ENCODE measurements around the gene MCAT.
A peak's percentile ranks its signal among the peaks of the same experiment; 100 is the strongest.

Gene MCAT

GRCh38 chr22:43169310-43170130, 26.3 kb upstream of the MCAT start:
- no peak for DNase-seq
- no peak overlapping the region for H2AK5ac ChIP-seq (ENCODE audit: low read length)
- no peak overlapping the region for H3K18ac ChIP-seq (ENCODE audit: low read length)
- no peaks in the 10 kb centered on the region for H3K79me1 ChIP-seq (ENCODE audit: low read length)
- no peak overlapping the region for H2BK15ac ChIP-seq (replicated peaks; ENCODE audit: low read depth)
- no peak overlapping the region for H3K4me2 ChIP-seq (ENCODE audit: low read length)
- H3K23ac ChIP-seq (ENCODE audit: low read length), result no peak overlapping the region
- WGBS (ENCODE audit: extremely low coverage, insufficient coverage, low lambda C conversion rate), result no CpG with 5 or more reads among the region's 23 CpGs
- peaks cover 2% of the 10 kb centered on the region for H3K36me3 ChIP-seq (ENCODE audit: control insufficient read depth, insufficient read depth, low read length)
- H3K4ac ChIP-seq (ENCODE audit: low read depth, low read length), result no peak overlapping the region
- H2BK120ac ChIP-seq (ENCODE audit: low read depth, low read length), result no peak overlapping the region
- no peak overlapping the region for H3K4me3 ChIP-seq (ENCODE audit: low read length)
- H4K5ac ChIP-seq (ENCODE audit: low read length), result no peak overlapping the region
- no peaks in the 10 kb centered on the region for H3K4me1 ChIP-seq (ENCODE audit: control insufficient read depth, low read depth, low read length)
- H3K56ac ChIP-seq (ENCODE audit: low read length), result no peak overlapping the region
- H3K27ac ChIP-seq (ENCODE audit: low read depth, low read length), result no peak overlapping the region
- H4K8ac ChIP-seq (ENCODE audit: low read depth, low read length), result no peak overlapping the region
- H2BK5ac ChIP-seq (ENCODE audit: low read length), result no peak overlapping the region
- H3K79me2 ChIP-seq (ENCODE audit: control insufficient read depth, insufficient read depth, low read length), result no peaks in the 10 kb centered on the region
- H3K9ac ChIP-seq (ENCODE audit: low read length), result no peak overlapping the region
- no peaks in the 10 kb centered on the region for H3K27me3 ChIP-seq (ENCODE audit: insufficient read depth, low read length, poor library complexity)

- no peaks in the 10 kb centered on the region for H3K79me1 ChIP-seq (ENCODE audit: low read length)
- no CpG with 5 or more reads among the region's 25 CpGs for WGBS (ENCODE audit: extremely low coverage, insufficient coverage, low lambda C conversion rate)
Measured at GRCh38 chr22:43168471-43169309, 25.5 kb upstream of the MCAT start.

GRCh38 chr22:43167001-43167589, 23.9 kb upstream of the MCAT start:
- no CpG with 5 or more reads among the region's 19 CpGs for whole genome bisulfite sequencing (ENCODE audit: extremely low coverage, insufficient coverage, low lambda C conversion rate)
- no peak overlapping the region for H4K5ac ChIP-seq (ENCODE audit: low read length)
- no peak overlapping the region for H3K18ac ChIP-seq (ENCODE audit: low read length)
- no peak overlapping the region for H2BK5ac ChIP-seq (ENCODE audit: low read length)
- H3K27ac ChIP-seq (ENCODE audit: low read depth, low read length), result no peak overlapping the region
- no peak overlapping the region for H3K23ac ChIP-seq (ENCODE audit: low read length)
- H3K56ac ChIP-seq (ENCODE audit: low read length), result no peak overlapping the region
- H3K79me1 ChIP-seq (ENCODE audit: low read length), result no peaks in the 10 kb centered on the region
- H2AK5ac ChIP-seq (ENCODE audit: low read length), result no peak overlapping the region
- no peak overlapping the region for H2BK15ac ChIP-seq (replicated peaks; ENCODE audit: low read depth)
- no peak overlapping the region for H4K8ac ChIP-seq (ENCODE audit: low read depth, low read length)
- H3K4me3 ChIP-seq (ENCODE audit: low read length), result no peak overlapping the region
- no peak overlapping the region for H3K9ac ChIP-seq (ENCODE audit: low read length)
- H2BK120ac ChIP-seq (ENCODE audit: low read depth, low read length), result no peak overlapping the region
- no peaks in the 10 kb centered on the region for H3K4me1 ChIP-seq (ENCODE audit: control insufficient read depth, low read depth, low read length)
- H3K4me2 ChIP-seq (ENCODE audit: low read length), result no peak overlapping the region
- H3K27me3 ChIP-seq (ENCODE audit: insufficient read depth, low read length, poor library complexity), result no peaks in the 10 kb centered on the region
- H3K79me2 ChIP-seq (ENCODE audit: control insufficient read depth, insufficient read depth, low read length), result no peaks in the 10 kb centered on the region
- H3K4ac ChIP-seq (ENCODE audit: low read depth, low read length), result no peak overlapping the region
- no peaks in the 10 kb centered on the region for H3K36me3 ChIP-seq (ENCODE audit: control insufficient read depth, insufficient read depth, low read length)
- DNase-seq, result no peak

More at GRCh38 chr22:43168471-43169309, 25.5 kb upstream of the MCAT start:
- no peaks in the 10 kb centered on the region for H3K27me3 ChIP-seq (ENCODE audit: insufficient read depth, low read length, poor library complexity)
- H3K56ac ChIP-seq (ENCODE audit: low read length), result no peak overlapping the region
- no peak overlapping the region for H3K23ac ChIP-seq (ENCODE audit: low read length)
- no peak overlapping the region for H2BK15ac ChIP-seq (replicated peaks; ENCODE audit: low read depth)
- H3K4me3 ChIP-seq (ENCODE audit: low read length), result no peak overlapping the region
- DNase-seq, result peak; percentile 54
- H3K9ac ChIP-seq (ENCODE audit: low read length), result no peak overlapping the region
- no peak overlapping the region for H3K27ac ChIP-seq (ENCODE audit: low read depth, low read length)
- no peak overlapping the region for H3K4me2 ChIP-seq (ENCODE audit: low read length)
- no peak overlapping the region for H4K8ac ChIP-seq (ENCODE audit: low read depth, low read length)
- H2BK120ac ChIP-seq (ENCODE audit: low read depth, low read length), result no peak overlapping the region
- H2BK5ac ChIP-seq (ENCODE audit: low read length), result no peak overlapping the region
- H3K18ac ChIP-seq (ENCODE audit: low read length), result no peak overlapping the region
- H3K4me1 ChIP-seq (ENCODE audit: control insufficient read depth, low read depth, low read length), result no peaks in the 10 kb centered on the region
- H2AK5ac ChIP-seq (ENCODE audit: low read length), result no peak overlapping the region
- peaks cover 2% of the 10 kb centered on the region for H3K36me3 ChIP-seq (ENCODE audit: control insufficient read depth, insufficient read depth, low read length)
- H3K79me2 ChIP-seq (ENCODE audit: control insufficient read depth, insufficient read depth, low read length), result no peaks in the 10 kb centered on the region
- no peak overlapping the region for H3K4ac ChIP-seq (ENCODE audit: low read depth, low read length)
- H4K5ac ChIP-seq (ENCODE audit: low read length), result no peak overlapping the region

GRCh38 chr22:43166132-43166930, 23.1 kb upstream of the MCAT start:
- Histone ChIP-seq H3K36me3 (ENCODE audit: control insufficient read depth, insufficient read depth, low read length) (no peaks in the 10 kb centered on the region), H2BK5ac (ENCODE audit: low read length) (no peak overlapping the region), H2AK5ac (ENCODE audit: low read length) (no peak overlapping the region), H3K79me2 (ENCODE audit: control insufficient read depth, insufficient read depth, low read length) (no peaks in the 10 kb centered on the region), H3K4me1 (ENCODE audit: control insufficient read depth, low read depth, low read length) (no peaks in the 10 kb centered on the region), H3K56ac (ENCODE audit: low read length) (no peak overlapping the region), H3K18ac (ENCODE audit: low read length) (no peak overlapping the region), H3K4me2 (ENCODE audit: low read length) (no peak overlapping the region), H3K27ac (ENCODE audit: low read depth, low read length) (no peak overlapping the region), H3K27me3 (ENCODE audit: insufficient read depth, low read length, poor library complexity) (no peaks in the 10 kb centered on the region), H4K8ac (ENCODE audit: low read depth, low read length) (no peak overlapping the region), H2BK15ac (replicated peaks; ENCODE audit: low read depth) (no peak overlapping the region), H4K5ac (ENCODE audit: low read length) (no peak overlapping the region), H3K23ac (ENCODE audit: low read length) (no peak overlapping the region), H3K9ac (ENCODE audit: low read length) (no peak overlapping the region), H3K79me1 (ENCODE audit: low read length) (no peaks in the 10 kb centered on the region), H3K4me3 (ENCODE audit: low read length) (no peak overlapping the region), H2BK120ac (ENCODE audit: low read depth, low read length) (no peak overlapping the region), H3K4ac (ENCODE audit: low read depth, low read length) (no peak overlapping the region)
- no CpG with 5 or more reads among the region's 23 CpGs for WGBS (ENCODE audit: extremely low coverage, insufficient coverage, low lambda C conversion rate)
- no peak for DNase-seq

- H2BK15ac ChIP-seq (replicated peaks; ENCODE audit: low read depth), result no peak overlapping the region
- no peak overlapping the region for H3K56ac ChIP-seq (ENCODE audit: low read length)
- H4K5ac ChIP-seq (ENCODE audit: low read length), result no peak overlapping the region
- H3K79me1 ChIP-seq (ENCODE audit: low read length), result no peaks in the 10 kb centered on the region
- no peak overlapping the region for H3K18ac ChIP-seq (ENCODE audit: low read length)
- H3K79me2 ChIP-seq (ENCODE audit: control insufficient read depth, insufficient read depth, low read length), result no peaks in the 10 kb centered on the region
- H3K36me3 ChIP-seq (ENCODE audit: control insufficient read depth, insufficient read depth, low read length), result no peaks in the 10 kb centered on the region
- H3K9ac ChIP-seq (ENCODE audit: low read length), result no peak overlapping the region
- H3K23ac ChIP-seq (ENCODE audit: low read length), result no peak overlapping the region
- H2BK120ac ChIP-seq (ENCODE audit: low read depth, low read length), result no peak overlapping the region
- H3K27ac ChIP-seq (ENCODE audit: low read depth, low read length), result no peak overlapping the region
- no peak overlapping the region for H2BK5ac ChIP-seq (ENCODE audit: low read length)
- no peak overlapping the region for H3K4me3 ChIP-seq (ENCODE audit: low read length)
- H4K8ac ChIP-seq (ENCODE audit: low read depth, low read length), result no peak overlapping the region
- no peaks in the 10 kb centered on the region for H3K27me3 ChIP-seq (ENCODE audit: insufficient read depth, low read length, poor library complexity)
- DNase-seq, result no peak
- no peaks in the 10 kb centered on the region for H3K4me1 ChIP-seq (ENCODE audit: control insufficient read depth, low read depth, low read length)
- no peak overlapping the region for H2AK5ac ChIP-seq (ENCODE audit: low read length)
- no peak overlapping the region for H3K4ac ChIP-seq (ENCODE audit: low read depth, low read length)
- H3K4me2 ChIP-seq (ENCODE audit: low read length), result no peak overlapping the region
- no CpG with 5 or more reads among the region's 16 CpGs for WGBS (ENCODE audit: extremely low coverage, insufficient coverage, low lambda C conversion rate)
Measured at GRCh38 chr22:43164636-43165035, 21.4 kb upstream of the MCAT start.
